GM12878 (cell line): ENCODE data around the gene SYNM. TPM values are rescaled to one million over a fixed set of nuclear protein-coding genes. Genes with fewer than 3 reads are reported as not detected.

Experiments used
- ATAC-seq: fragments of 200-7000 bp; cut with Tn5 transposase; 3 replicates; pipeline ENCODE4 v1.9.1; 2020; ENCODE audit warnings: mild to moderate bottlenecking, moderate library complexity
- BruUV-seq: library from RNA; stranded (reverse); fragments of 400-500 nt; replicated peaks from 2 replicates; lab custom pipeline; 2021; lab: Mats Ljungman, UMichigan
- CTCF ChIA-PET: fragments of 300-600 bp; sonication (Branson Sonifier 250); formaldehyde crosslinking; extraction: SDS; loops from one replicate; lab custom pipeline; 2021; ENCODE audit warnings: inconsistent platforms; lab: Yijun Ruan, JAX
- POLR2A ChIA-PET: fragments of 350-600 bp; formaldehyde crosslinking; extraction: SDS; loops from one replicate; lab custom pipeline; 2021; ENCODE audit warnings: inconsistent platforms; lab: Charles Lee
- RAD21 ChIA-PET: fragments of 300-600 bp; sonication (Branson Sonifier 250); formaldehyde crosslinking; loops from one replicate; lab custom pipeline; 2023; ENCODE audit warnings: antibody characterized with exemption; ENCODE audit not compliant: unreplicated experiment; lab: Charles Lee
- SMC1A ChIA-PET: fragments of 300-600 bp; sonication (Branson Sonifier 250); formaldehyde crosslinking; loops from one replicate; lab custom pipeline; 2023; ENCODE audit not compliant: unreplicated experiment, uncharacterized antibody; lab: Charles Lee
- DNase-seq: peaks from one replicate; pipeline ENCODE4 v3.0.0-alpha.2; 2011; ENCODE audit warnings: low read depth, low spot score
- FAIRE-seq: peaks from 3 replicates; lab custom pipeline; 2011; peaks lifted over from hg19 to GRCh38; lab: Jason Lieb, UNC
- H2AFZ ChIP-seq: 2 replicates; pipeline ENCODE4 v1.6.0; 2011; ENCODE audit warnings: low read depth, low read length, control low read depth; ENCODE audit not compliant: control insufficient read depth
- H3K27ac ChIP-seq: 2 replicates; pipeline ENCODE4 v1.5.1; 2011; ENCODE audit warnings: control low read depth; ENCODE audit not compliant: control insufficient read depth, insufficient read depth
- H3K27me3 ChIP-seq, 2 experiments: replicated peaks in 1 of 2; 2 replicates each; pipeline versions ENCODE4 v1.6.0 to v1.6.1; 2011; ENCODE audit warnings: low read length in 1 of 2; ENCODE audit not compliant: control insufficient read depth in 2 of 2, insufficient read depth in 2 of 2
- H3K36me3 ChIP-seq, 2 experiments: 2 replicates each; pipeline ENCODE4 v1.5.1; 2011; ENCODE audit warnings: low read length in 1 of 2; ENCODE audit not compliant: control insufficient read depth in 2 of 2, insufficient read depth in 2 of 2
- H3K4me1 ChIP-seq: 2 replicates; pipeline ENCODE4 v1.6.1; 2011; ENCODE audit warnings: mild to moderate bottlenecking, low read length, moderate library complexity, mixed read lengths; ENCODE audit not compliant: control insufficient read depth, insufficient read depth
- H3K4me2 ChIP-seq: 2 replicates; pipeline ENCODE4 v1.6.0; 2011; ENCODE audit warnings: control low read depth; ENCODE audit not compliant: control insufficient read depth, insufficient read depth
- H3K4me3 ChIP-seq: fragments of 200-600 bp; sonication (generic); 2 replicates; pipeline ENCODE4 v1.5.1; 2016
- H3K79me2 ChIP-seq: 2 replicates; pipeline ENCODE4 v1.6.0; 2011; ENCODE audit warnings: low read length; ENCODE audit not compliant: control insufficient read depth, insufficient read depth
- H3K9ac ChIP-seq: 2 replicates; pipeline ENCODE4 v1.8.0; 2011; ENCODE audit warnings: low read length, control low read depth, mixed read lengths; ENCODE audit not compliant: control insufficient read depth, insufficient read depth
- H3K9me3 ChIP-seq: replicated peaks from 3 replicates; pipeline ENCODE4 v1.5.1; 2011; ENCODE audit warnings: mild to moderate bottlenecking, low read length; ENCODE audit not compliant: control insufficient read depth, insufficient read depth
- H4K20me1 ChIP-seq: 2 replicates; pipeline ENCODE4 v1.6.0; 2011; ENCODE audit not compliant: control insufficient read depth, insufficient read depth
- CBX5 ChIP-seq: sonication (generic); IDR thresholded peaks from 2 replicates; pipeline ENCODE4 v1.6.1; 2016; ENCODE audit warnings: low read depth, moderate library complexity, mild to moderate bottlenecking, inconsistent platforms
- E2F4 ChIP-seq: IDR thresholded peaks from 2 replicates; pipeline ENCODE4 v1.6.1; 2012; ENCODE audit warnings: low read depth, low read length, improper control_type of control experiment
- HDAC2 ChIP-seq: fragments of 200-600 bp; sonication (generic); IDR thresholded peaks from 2 replicates; pipeline ENCODE4 v1.6.1; 2017
- IKZF1 ChIP-seq: fragments of 450-650 bp; conservative IDR thresholded peaks from 2 replicates; pipeline ENCODE4 v1.6.1; 2017; ENCODE audit warnings: antibody characterized with exemption, mild to moderate bottlenecking
- IRF3 ChIP-seq: fragments of 450-650 bp; IDR thresholded peaks from 2 replicates; pipeline ENCODE4 v1.6.1; 2014; ENCODE audit warnings: mild to moderate bottlenecking
- KDM1A ChIP-seq: fragments of 200-600 bp; sonication (generic); IDR thresholded peaks from 2 replicates; pipeline ENCODE4 v1.6.1; 2016; ENCODE audit warnings: borderline replicate concordance
- MTA3 ChIP-seq: IDR thresholded peaks from 2 replicates; pipeline ENCODE4 v1.6.1; 2012; ENCODE audit warnings: low read length, inconsistent platforms, borderline replicate concordance
- NFYA ChIP-seq: IDR thresholded peaks from 2 replicates; pipeline ENCODE4 v1.6.1; 2011; ENCODE audit warnings: low read depth, mild to moderate bottlenecking, low read length, improper control_type of control experiment, borderline replicate concordance
- NR2C1 ChIP-seq: fragments of 450-650 bp; IDR thresholded peaks from 2 replicates; pipeline ENCODE4 v1.6.1; 2017; ENCODE audit warnings: antibody characterized with exemption, mild to moderate bottlenecking, moderate library complexity
- POLR2AphosphoS2 ChIP-seq: IDR thresholded peaks from 2 replicates; pipeline ENCODE4 v1.6.1; 2011; ENCODE audit warnings: low read depth, mild to moderate bottlenecking, low read length, improper control_type of control experiment, moderate library complexity
- RB1 ChIP-seq: fragments of 450-650 bp; formaldehyde crosslinking; IDR thresholded peaks from 2 replicates; pipeline ENCODE4 v1.6.1; 2017; ENCODE audit warnings: mild to moderate bottlenecking, borderline replicate concordance
- REST ChIP-seq: IDR thresholded peaks from 2 replicates; pipeline ENCODE4 v1.6.1; 2012; ENCODE audit warnings: mild to moderate bottlenecking, low read depth, low read length
- TARDBP ChIP-seq: IDR thresholded peaks from 2 replicates; pipeline ENCODE4 v1.6.1; 2016; ENCODE audit warnings: borderline replicate concordance
- ZBTB4 ChIP-seq: fragments of 450-650 bp; formaldehyde crosslinking; IDR thresholded peaks from 2 replicates; pipeline ENCODE4 v1.4.0; 2022; ENCODE audit warnings: mild to moderate bottlenecking, moderate library complexity
- WGBS: methylation state at CpG from one replicate; pipeline ENCODE4 v1.1.6; 2016; ENCODE audit warnings: low lambda C conversion rate; ENCODE audit not compliant: insufficient replicate concordance, insufficient coverage; ENCODE audit errors: missing lambda C conversion rate; 5-methylcytosine and 5-hydroxymethylcytosine counted together
- in situ Hi-C: fragments of 300-500 bp; cut with MboI; formaldehyde crosslinking; loops from 9 replicates; pipeline ENCODE4 v1.14.3; 2018; ENCODE audit warnings: mixed read lengths
- intact Hi-C: fragments of 100-400 bp; cut with micrococcal nuclease; formaldehyde crosslinking; loops from one replicate; pipeline ENCODE4 v1.14.2; 2022; ENCODE audit not compliant: unreplicated experiment
- polyA plus RNA-seq, 11 experiments: library from polyadenylated mRNA; depleted of rRNA in 4 of 11; unstranded in 6 of 11; stranded (reverse) in 5 of 11; fragments of >200 nt; fragmentation: Nextera tagmentation in 4 of 11; fragmentation: Illumina TruSeq in 1 of 11; extraction: Ambion mirVana in 4 of 11; extraction: Trizol in 1 of 11; gene quantifications; 1 replicate in 1 of 11; 2 replicates in 10 of 11; pipeline versions ENCODE4 v1.2.1 to v1.2.3, GENCODE V29; 2011 to 2016; ENCODE audit warnings: inconsistent platforms in 2 of 11, missing spikeins in 2 of 11, low read depth in 1 of 11
- total RNA-seq, 4 experiments: library from RNA; depleted of rRNA in 3 of 4; stranded (reverse); fragments of >200 nt in 3 of 4; fragmentation: Illumina TruSeq in 1 of 4; extraction: Trizol in 1 of 4; gene quantifications; 2 replicates each; pipeline versions ENCODE4 v1.2.1 to v1.2.3, GENCODE V29; 2013 to 2021

The SYNM gene
- total and polyA plus RNA-seq, 10 of the 15 experiments (the other 5 are each of a cell fraction or from before 2014, with no cell fraction given): 0.05 to 1.1 (median 0.89) TPM; not detected in 1

GRCh38 chr15:99180086-99180963 is 75.4 kb downstream of the SYNM start:
- CTCF ChIA-PET: interaction anchor here (0.6 to 0.7 kb wide), 2 partner anchors 228 to 1460 kb away, joined by 3 read pairs; no protein-coding TSS in a partner anchor
- no TSS peak for BruUV-seq
- TF ChIP-seq KDM1A (no peak), IKZF1 (no peak), RB1 (no peak), MTA3 (no peak), IRF3 (no peak), CBX5 (no peak), NR2C1 (no peak), E2F4 (no peak), TARDBP (no peak), HDAC2 (no peak), NFYA (no peak), POLR2AphosphoS2 (no peak), REST (no peak), ZBTB4 (CRISPR knock-in tag) (no peak)

More at GRCh38 chr15:99180086-99180963, 75.4 kb downstream of the SYNM start:
- Histone ChIP-seq H3K9me3 (no peaks in the 10 kb centered on the region), H3K27me3 (no peaks in the 10 kb centered on the region), H4K20me1 (no peaks in the 10 kb centered on the region), H3K4me3 (no peak overlapping the region), H3K27ac (no peak overlapping the region), H3K4me1 (no peaks in the 10 kb centered on the region), H3K79me2 (no peaks in the 10 kb centered on the region), H3K9ac (no peak overlapping the region), H3K4me2 (no peak overlapping the region), H3K36me3 (no peaks in the 10 kb centered on the region), H2AFZ (no peak overlapping the region)
- POLR2A ChIA-PET: interaction anchor here (0.7 kb wide), 1 partner anchor 12 kb away, joined by 3 read pairs; no protein-coding TSS in a partner anchor
- DNase-seq: no peak
- WGBS: 47% methylated on average over 3 of the region's 3 CpGs
- SMC1A ChIA-PET: interaction anchor here (0.6 kb wide), 2 partner anchors 14 to 92 kb away, joined by 3 to 4 read pairs; no protein-coding TSS in a partner anchor
- in situ Hi-C loops (no loop called here), intact Hi-C loops (no loop called here)
- ATAC-seq: no peak
- RAD21 ChIA-PET: no interaction called here
- no peak for FAIRE-seq
